Astrocyte (in vitro differentiated cells and primary cell): Measurements from ENCODE around the gene ELMO3.

Experiments
- CTCF ChIP-seq: IDR thresholded peaks from 2 replicates; pipeline ENCODE4 v1.5.1; 2011; ENCODE audit warnings: low read depth, mild to moderate bottlenecking, inconsistent platforms, low read length, moderate library complexity; ENCODE audit not compliant: insufficient read depth
- EZH2 ChIP-seq: IDR thresholded peaks from 2 replicates; pipeline ENCODE4 v1.6.1; 2012; ENCODE audit warnings: mild to moderate bottlenecking, low read length, inconsistent platforms; ENCODE audit not compliant: insufficient read depth

GRCh38 chr16:67213197-67214019 is 14.5 kb downstream of the ELMO3 start:
- no peak for TF ChIP-seq CTCF
- TF ChIP-seq EZH2: no peak
